Stimulated activated naive B cell treated with anti-CD40 and anti-IgM and Interleukin-4, amounts not matched to agents 10 μg/mL and 1 μg/mL and 100 μg/mL, for 72 hours (primary cell): ENCODE results near the gene ITGB8.
"Not testable (repeated sequence)": the region's sequence is repeated elsewhere in the genome, so short reads cannot be mapped to it uniquely, and the experiment has no call there.

Source experiments
- ATAC-seq, 2 donors: fragments of 150-1000 bp; cut with Tn5 transposase; replicated peaks; 2 replicates each; pipeline ENCODE4 v1.10.0; 2021; ENCODE audit warnings: moderate library complexity in 1 of 2
- DNase-seq: peaks from one replicate; pipeline ENCODE4 v3.0.0; 2021
- H3K27ac Mint-ChIP-seq: one replicate; pipeline ENCODE4 v1.8.0; 2022; ENCODE audit warnings: mild to moderate bottlenecking, mixed read lengths
- H3K27me3 Mint-ChIP-seq, 2 donors: one replicate each; pipeline ENCODE4 v1.8.0; 2022; ENCODE audit warnings: mixed read lengths in 2 of 2
- H3K36me3 Mint-ChIP-seq, 2 donors: one replicate each; pipeline ENCODE4 v1.8.0; 2022; ENCODE audit warnings: mixed read lengths in 2 of 2, mild to moderate bottlenecking in 1 of 2
- H3K4me1 Mint-ChIP-seq, 2 donors: one replicate each; pipeline ENCODE4 v1.8.0; 2022; ENCODE audit warnings: mixed read lengths in 2 of 2, mild to moderate bottlenecking in 1 of 2
- H3K4me3 Mint-ChIP-seq, 2 donors: one replicate each; pipeline ENCODE4 v1.8.0; 2022; ENCODE audit warnings: mild to moderate bottlenecking in 2 of 2, mixed read lengths in 2 of 2, moderate library complexity in 1 of 2
- H3K9me3 Mint-ChIP-seq, 2 donors: one replicate each; pipeline ENCODE4 v1.8.0; 2022; ENCODE audit warnings: mixed read lengths in 2 of 2, mild to moderate bottlenecking in 1 of 2

Gene ITGB8

GRCh38 chr7:20301311-20301939 lies 29.3 kb upstream of the ITGB8 start:
- Mint-ChIP-seq H3K4me3 (no peak overlapping the region), H3K36me3 (no peaks in the 10 kb centered on the region), H3K27ac (no peak overlapping the region), H3K27me3 (no peaks in the 10 kb centered on the region), H3K4me1 (peaks cover 22 to 29% of the 10 kb centered on the region in 2 donors), H3K9me3 (no peaks in the 10 kb centered on the region)
- ATAC-seq (peak; percentile 69 to 85), DNase-seq (no peak)

GRCh38 chr7:20302300-20302699 lies 28.4 kb upstream of the ITGB8 start:
- H3K27me3 Mint-ChIP-seq, ATAC-seq: not testable (repeated sequence)
- H3K4me1 Mint-ChIP-seq = peaks cover 24 to 37% of the 10 kb centered on the region in 2 donors

GRCh38 chr7:20302891-20303290 lies 27.8 kb upstream of the ITGB8 start:
- DNase-seq = no peak
- peaks cover 24 to 40% of the 10 kb centered on the region in 2 donors for H3K4me1 Mint-ChIP-seq
- no peak overlapping the region for H3K27ac Mint-ChIP-seq
- H3K36me3 Mint-ChIP-seq = no peaks in the 10 kb centered on the region
- no peaks in the 10 kb centered on the region for H3K27me3 Mint-ChIP-seq
- H3K4me3 Mint-ChIP-seq = no peak overlapping the region
- H3K9me3 Mint-ChIP-seq = no peaks in the 10 kb centered on the region
- ATAC-seq = no peak

More at GRCh38 chr7:20302300-20302699, 28.4 kb upstream of the ITGB8 start:
- not testable (repeated sequence) for H3K9me3 Mint-ChIP-seq, H3K27ac Mint-ChIP-seq, H3K36me3 Mint-ChIP-seq, DNase-seq, H3K4me3 Mint-ChIP-seq

- Mint-ChIP-seq H3K36me3 (no peaks in the 10 kb centered on the region), H3K27ac (no peak overlapping the region)
These were observed 26.3 kb upstream of the ITGB8 start for GRCh38 chr7:20304366-20304765.

GRCh38 chr7:20305726-20306125 lies 25.0 kb upstream of the ITGB8 start:
- Mint-ChIP-seq H3K4me3 (no peak overlapping the region), H3K27ac (no peak overlapping the region), H3K4me1 (peaks cover 11 to 42% of the 10 kb centered on the region in 2 donors), H3K36me3 (no peaks in the 10 kb centered on the region), H3K27me3 (no peaks in the 10 kb centered on the region), H3K9me3 (no peaks in the 10 kb centered on the region)
- DNase-seq = no peak
- peak in 1 of 2 donors; percentile 14 for ATAC-seq

More at GRCh38 chr7:20304366-20304765, 26.3 kb upstream of the ITGB8 start:
- no peak for DNase-seq
- Mint-ChIP-seq H3K4me3 (no peak overlapping the region), H3K9me3 (no peaks in the 10 kb centered on the region), H3K27me3 (no peaks in the 10 kb centered on the region), H3K4me1 (peaks cover 19 to 44% of the 10 kb centered on the region in 2 donors)
- ATAC-seq = no peak

- ATAC-seq (no peak), DNase-seq (no peak)
- peaks cover 11 to 45% of the 10 kb centered on the region in 2 donors for H3K4me1 Mint-ChIP-seq
- no peak overlapping the region for H3K27ac Mint-ChIP-seq
- H3K9me3 Mint-ChIP-seq = no peaks in the 10 kb centered on the region
- no peak overlapping the region for H3K4me3 Mint-ChIP-seq
- no peaks in the 10 kb centered on the region for H3K27me3 Mint-ChIP-seq
- H3K36me3 Mint-ChIP-seq = no peaks in the 10 kb centered on the region
These were observed 24.3 kb upstream of the ITGB8 start for GRCh38 chr7:20306180-20306946.

GRCh38 chr7:20307119-20307518 lies 23.6 kb upstream of the ITGB8 start:
- DNase-seq = no peak
- ATAC-seq = peak in 1 of 2 donors; percentile 52
- no peak overlapping the region for H3K27ac Mint-ChIP-seq

GRCh38 chr7:20307901-20308300 lies 22.8 kb upstream of the ITGB8 start:
- H3K9me3 Mint-ChIP-seq = no peaks in the 10 kb centered on the region
- H3K27ac Mint-ChIP-seq = no peak overlapping the region
- ATAC-seq (no peak), DNase-seq (no peak)
- H3K36me3 Mint-ChIP-seq = no peaks in the 10 kb centered on the region
- H3K4me3 Mint-ChIP-seq = no peak overlapping the region
- no peaks in the 10 kb centered on the region for H3K27me3 Mint-ChIP-seq
- H3K4me1 Mint-ChIP-seq = peaks cover 11 to 45% of the 10 kb centered on the region in 2 donors

More at GRCh38 chr7:20307119-20307518, 23.6 kb upstream of the ITGB8 start:
- no peaks in the 10 kb centered on the region for H3K27me3 Mint-ChIP-seq
- no peak overlapping the region for H3K4me3 Mint-ChIP-seq
- H3K4me1 Mint-ChIP-seq = peaks cover 11 to 45% of the 10 kb centered on the region in 2 donors
- H3K36me3 Mint-ChIP-seq = no peaks in the 10 kb centered on the region
- no peaks in the 10 kb centered on the region for H3K9me3 Mint-ChIP-seq

GRCh38 chr7:20310301-20310700 lies 20.4 kb upstream of the ITGB8 start:
- Mint-ChIP-seq H3K4me1 (peaks cover 11 to 39% of the 10 kb centered on the region in 2 donors), H3K36me3 (no peaks in the 10 kb centered on the region), H3K27ac (no peak overlapping the region), H3K4me3 (no peak overlapping the region), H3K9me3 (no peaks in the 10 kb centered on the region), H3K27me3 (no peaks in the 10 kb centered on the region)
- no peak for ATAC-seq
- DNase-seq = no peak

- Mint-ChIP-seq H3K27me3 (no peaks in the 10 kb centered on the region), H3K36me3 (no peaks in the 10 kb centered on the region), H3K9me3 (no peaks in the 10 kb centered on the region), H3K4me3 (no peak overlapping the region), H3K4me1 (peaks cover 9 to 33% of the 10 kb centered on the region in 2 donors), H3K27ac (no peak overlapping the region)
- no peak for DNase-seq
- peak; percentile 50 to 58 for ATAC-seq
These were observed 19.5 kb upstream of the ITGB8 start for GRCh38 chr7:20310963-20311742.

- Mint-ChIP-seq H3K27me3 (no peaks in the 10 kb centered on the region), H3K27ac (no peak overlapping the region), H3K4me1 (peaks cover 5 to 28% of the 10 kb centered on the region in 2 donors), H3K36me3 (no peaks in the 10 kb centered on the region), H3K9me3 (no peaks in the 10 kb centered on the region), H3K4me3 (no peak overlapping the region)
- ATAC-seq (no peak), DNase-seq (no peak)
These were observed 19.0 kb upstream of the ITGB8 start for GRCh38 chr7:20311743-20312042.

GRCh38 chr7:20312562-20312961 lies 18.1 kb upstream of the ITGB8 start:
- H3K9me3 Mint-ChIP-seq = no peaks in the 10 kb centered on the region
- ATAC-seq (no peak), DNase-seq (no peak)
- no peaks in the 10 kb centered on the region for H3K36me3 Mint-ChIP-seq
- no peaks in the 10 kb centered on the region for H3K27me3 Mint-ChIP-seq
- H3K4me3 Mint-ChIP-seq = no peak overlapping the region
- peaks cover 2 to 22% of the 10 kb centered on the region in 2 donors for H3K4me1 Mint-ChIP-seq
- H3K27ac Mint-ChIP-seq = no peak overlapping the region

GRCh38 chr7:20313626-20314025 lies 17.1 kb upstream of the ITGB8 start:
- no peaks in the 10 kb centered on the region for H3K36me3 Mint-ChIP-seq
- H3K4me1 Mint-ChIP-seq = peaks cover 2 to 15% of the 10 kb centered on the region in 2 donors
- H3K4me3 Mint-ChIP-seq = no peak overlapping the region
- ATAC-seq (no peak), DNase-seq (no peak)
- H3K9me3 Mint-ChIP-seq = no peaks in the 10 kb centered on the region
- H3K27me3 Mint-ChIP-seq = no peaks in the 10 kb centered on the region
- no peak overlapping the region for H3K27ac Mint-ChIP-seq

- ATAC-seq (no peak), DNase-seq (no peak)
- Mint-ChIP-seq H3K36me3 (no peaks in the 10 kb centered on the region), H3K4me1 (peaks cover 2 to 15% of the 10 kb centered on the region in 2 donors), H3K27ac (no peak overlapping the region), H3K9me3 (no peaks in the 10 kb centered on the region), H3K4me3 (no peak overlapping the region), H3K27me3 (no peaks in the 10 kb centered on the region)
These were observed 16.5 kb upstream of the ITGB8 start for GRCh38 chr7:20314198-20314597.
